GM19025 (cell line): ENCODE data around the gene GRIK4.

ENCODE experiments used
- ATAC-seq: cut with Tn5 transposase; IDR thresholded peaks from one replicate; pipeline ENCODE4 v1.9.1; 2021; ENCODE audit warnings: mild to moderate bottlenecking, low read depth, moderate library complexity; ENCODE audit not compliant: unreplicated experiment

Gene GRIK4

DNA sequence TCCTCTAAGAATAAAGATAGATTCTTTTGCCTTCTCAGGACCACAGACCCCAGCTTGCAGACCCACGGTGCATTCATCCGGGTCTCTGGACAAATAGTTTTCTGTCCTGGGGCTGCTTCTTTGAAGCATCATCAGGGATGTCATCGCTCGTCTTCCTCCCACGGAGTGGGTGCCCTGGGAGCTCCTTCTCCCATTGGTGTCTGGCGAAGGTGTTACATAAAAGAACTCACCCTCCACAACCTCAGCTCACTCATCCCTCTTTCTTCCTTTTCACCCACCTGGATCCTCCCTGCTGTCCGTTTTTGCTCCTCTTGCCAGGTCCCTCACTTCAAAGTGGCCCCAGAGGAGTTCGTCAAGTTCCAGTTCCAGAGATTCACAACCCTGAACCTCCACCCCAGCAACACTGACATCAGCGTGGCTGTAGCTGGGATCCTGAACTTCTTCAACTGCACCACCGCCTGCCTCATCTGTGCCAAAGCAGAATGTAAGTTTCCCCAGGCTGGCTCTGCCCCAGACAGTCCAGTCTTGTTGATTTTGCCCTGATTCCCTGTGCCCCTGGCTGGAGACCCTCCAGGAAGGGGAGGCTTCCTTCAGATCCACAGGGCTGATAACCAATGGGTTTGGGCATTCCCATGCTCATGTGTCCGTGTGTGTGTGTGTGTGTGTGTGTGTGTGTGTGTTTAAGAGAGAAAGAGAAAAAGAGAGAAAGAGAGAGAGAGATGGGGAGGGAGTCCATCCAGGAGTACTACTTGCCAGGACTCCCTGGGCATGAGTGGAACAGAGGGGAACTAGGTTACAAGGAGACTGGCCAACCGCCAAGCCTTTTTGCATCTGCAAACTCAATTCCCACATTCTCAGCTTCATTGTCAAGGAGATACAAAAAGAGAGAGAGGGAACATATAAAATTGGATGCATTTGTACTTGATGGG is 308.2 kb downstream of the GRIK4 start:
- ATAC-seq: no peak

DNA sequence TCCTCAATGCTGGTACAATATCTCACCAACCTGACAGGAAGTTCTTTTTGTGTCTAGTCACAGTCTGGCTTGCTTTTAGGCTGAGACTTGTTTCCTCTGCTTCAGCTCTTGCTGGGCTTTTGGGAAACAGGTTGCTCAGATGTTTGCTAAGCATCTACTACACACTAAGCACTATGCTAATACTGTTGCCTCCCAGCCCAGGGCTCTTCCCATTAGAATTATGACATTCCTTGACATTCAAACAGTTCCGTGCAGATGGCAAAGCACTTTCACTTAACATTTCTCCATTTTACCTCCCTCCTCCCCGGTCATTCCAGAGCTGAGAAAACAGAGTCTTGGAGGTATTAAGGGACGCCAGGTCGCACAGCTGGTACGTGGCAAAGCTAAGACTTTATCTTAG is 311.6 kb downstream of the GRIK4 start:
- no peak for ATAC-seq

DNA sequence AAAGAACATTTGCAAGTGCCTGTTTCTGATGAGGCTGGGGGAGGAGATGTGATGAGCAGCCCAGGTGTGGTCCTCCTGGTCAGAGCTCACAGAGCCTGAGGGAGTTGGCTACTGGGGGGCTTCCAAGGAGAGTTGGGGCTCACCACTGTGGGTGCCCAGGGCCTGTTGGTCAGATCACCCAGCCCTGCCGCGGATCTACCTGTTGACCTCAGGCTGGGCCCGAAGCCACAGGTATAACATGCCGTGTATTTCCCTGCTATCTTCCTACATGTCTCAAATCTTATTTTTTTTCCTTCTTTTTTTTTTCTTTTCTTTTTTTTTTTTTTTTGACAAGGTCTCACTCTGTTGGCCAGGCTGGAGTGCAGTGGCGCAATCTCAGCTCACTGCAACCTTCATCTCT is 312.7 kb downstream of the GRIK4 start:
- ATAC-seq: no peak

DNA sequence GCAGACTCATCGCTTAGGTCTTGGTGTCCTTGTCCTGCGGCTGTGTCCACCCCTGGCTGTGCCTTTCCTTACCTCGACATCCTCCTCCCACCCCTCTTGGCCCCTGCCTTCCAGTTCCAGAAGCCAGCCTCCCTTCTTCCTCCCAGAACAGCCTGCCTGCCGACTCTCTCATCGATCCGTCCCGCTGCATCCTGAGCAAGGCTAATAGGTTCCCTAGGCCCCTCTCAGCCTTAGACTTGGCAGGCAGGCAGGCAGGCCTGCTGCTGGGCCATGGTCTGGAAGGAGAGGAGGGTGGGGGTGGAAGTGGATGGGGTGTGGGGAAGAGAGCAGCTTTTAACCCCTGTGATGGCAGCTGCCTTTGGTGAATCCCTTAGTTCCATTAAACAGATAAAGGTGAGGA is 315.6 kb downstream of the GRIK4 start:
- ATAC-seq: no peak

DNA sequence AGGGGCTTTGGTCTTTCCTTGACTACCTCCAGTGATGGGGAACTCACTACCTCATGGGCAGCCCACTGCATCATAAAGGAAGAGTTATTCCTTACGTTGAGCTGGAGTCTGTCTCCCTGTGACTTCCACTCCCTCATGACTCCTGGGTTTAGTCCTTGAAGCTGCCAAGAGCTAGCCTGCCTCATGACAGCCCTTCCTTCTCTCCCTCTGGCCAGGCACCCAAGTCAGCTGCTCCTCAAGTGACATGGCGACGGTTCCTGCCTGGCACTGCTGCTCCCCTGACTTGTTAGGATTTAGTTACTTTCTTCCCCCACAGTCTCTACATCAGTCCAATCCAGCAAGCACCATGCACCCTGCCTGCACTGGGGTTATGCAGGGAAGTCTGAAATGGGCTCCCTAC is 316.3 kb downstream of the GRIK4 start:
- no peak for ATAC-seq

DNA sequence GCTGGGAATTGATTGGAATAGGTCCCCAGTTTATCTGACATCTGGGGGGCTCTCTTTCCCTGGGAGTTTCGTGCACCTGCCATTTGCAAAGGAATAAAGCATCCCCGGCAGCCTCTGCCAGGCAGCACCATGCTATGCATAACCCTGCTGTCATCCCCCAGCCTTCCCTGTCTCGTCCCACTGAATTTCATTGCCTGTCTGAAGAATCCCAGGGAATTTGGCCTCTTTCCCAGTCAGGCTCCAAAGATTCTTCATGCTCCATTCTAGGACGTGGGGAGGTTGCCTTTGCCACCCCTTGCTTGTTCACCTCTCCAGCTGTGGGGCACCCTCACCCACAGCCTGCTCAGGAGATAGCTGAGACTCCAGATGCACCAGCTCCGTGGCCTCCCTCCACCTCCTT is 317.3 kb downstream of the GRIK4 start:
- ATAC-seq: no peak

DNA sequence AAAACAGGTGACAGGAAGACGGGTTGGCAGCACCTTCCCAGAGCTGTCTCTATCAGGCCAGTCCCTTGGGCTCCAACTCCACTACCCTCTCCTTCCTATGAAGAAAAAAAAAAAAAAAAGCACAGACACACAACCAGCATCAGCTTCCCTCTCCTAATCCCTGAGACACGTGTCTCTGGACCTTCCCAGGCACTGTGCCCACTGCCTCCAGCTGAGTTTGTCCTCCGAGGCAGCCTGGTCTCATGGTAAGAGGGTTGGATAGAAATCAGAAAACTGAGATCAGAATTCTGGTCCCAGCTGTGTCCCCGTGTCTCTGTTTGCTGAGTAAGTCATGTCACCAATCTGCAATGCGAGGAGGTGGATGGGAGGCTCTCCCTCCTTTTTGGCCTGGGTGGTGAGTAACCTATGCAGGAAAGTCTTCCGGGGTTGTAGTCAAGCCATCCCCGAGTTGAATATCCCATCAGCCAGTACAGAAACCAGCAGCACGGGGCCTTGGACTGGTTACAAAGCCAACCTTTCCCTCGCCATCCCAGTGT is 318.6 kb downstream of the GRIK4 start:
- ATAC-seq: no peak

DNA sequence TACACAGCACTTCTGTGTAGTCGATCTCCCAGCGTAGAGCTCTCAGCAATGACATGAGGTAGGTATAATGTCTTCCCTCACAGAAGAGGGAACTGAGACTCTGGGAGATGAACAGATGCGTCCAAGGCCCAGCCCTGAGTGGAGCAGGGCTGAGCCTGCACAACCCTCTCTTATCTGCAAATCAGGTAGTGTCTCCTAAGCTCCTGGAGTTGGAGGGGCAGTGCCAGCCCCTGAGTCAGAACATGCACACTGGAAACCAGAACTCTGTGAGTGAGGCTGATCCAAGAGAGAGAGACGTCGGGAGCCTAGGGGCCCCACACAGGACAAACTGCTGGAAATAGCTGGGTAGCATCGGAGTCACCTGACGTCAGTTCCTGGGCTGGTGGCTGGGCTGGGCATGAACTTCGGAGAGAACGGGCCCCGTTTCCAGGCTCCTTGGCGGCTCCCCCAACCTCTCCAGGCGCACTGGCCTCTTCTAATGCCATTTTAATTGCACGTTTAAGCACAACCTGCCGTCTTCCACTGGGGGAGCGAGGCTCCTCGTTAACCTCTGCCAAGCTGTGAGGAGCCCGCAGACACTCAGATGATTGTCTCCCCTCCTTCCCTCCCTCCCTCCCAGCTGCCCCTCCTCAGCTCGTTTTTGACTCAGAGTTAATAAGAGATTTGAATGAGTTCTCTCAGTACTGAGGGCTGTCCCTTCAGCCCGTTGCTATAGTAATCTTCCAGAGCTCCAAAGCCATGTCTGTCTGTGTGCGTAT is 321.1 kb downstream of the GRIK4 start:
- ATAC-seq: no peak

DNA sequence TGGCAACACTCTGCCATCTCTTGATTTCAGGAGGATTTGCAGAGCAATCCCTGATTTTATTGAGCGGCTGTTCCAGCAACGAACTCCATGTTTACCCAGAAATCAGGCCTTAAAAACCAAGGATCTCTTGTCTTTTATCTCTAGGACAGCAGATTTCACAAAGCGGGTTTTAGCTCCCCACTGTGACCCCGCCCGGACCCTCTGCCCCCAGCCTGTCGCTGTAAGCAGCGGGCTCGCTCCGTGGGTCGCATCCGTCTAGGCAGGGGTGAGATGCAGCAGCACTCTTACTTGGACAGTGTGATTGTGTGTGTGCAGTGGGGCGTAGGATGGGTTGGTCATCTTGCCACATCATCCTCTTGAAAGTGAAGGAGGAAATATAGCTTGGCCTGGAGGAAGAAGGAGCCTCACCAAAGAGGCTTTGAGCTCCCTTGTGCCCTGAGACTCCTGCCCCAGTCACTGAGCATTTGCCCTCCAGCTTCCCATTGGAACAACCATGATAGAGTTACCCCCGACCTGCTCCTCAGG is 323.2 kb downstream of the GRIK4 start:
- no peak for ATAC-seq

DNA sequence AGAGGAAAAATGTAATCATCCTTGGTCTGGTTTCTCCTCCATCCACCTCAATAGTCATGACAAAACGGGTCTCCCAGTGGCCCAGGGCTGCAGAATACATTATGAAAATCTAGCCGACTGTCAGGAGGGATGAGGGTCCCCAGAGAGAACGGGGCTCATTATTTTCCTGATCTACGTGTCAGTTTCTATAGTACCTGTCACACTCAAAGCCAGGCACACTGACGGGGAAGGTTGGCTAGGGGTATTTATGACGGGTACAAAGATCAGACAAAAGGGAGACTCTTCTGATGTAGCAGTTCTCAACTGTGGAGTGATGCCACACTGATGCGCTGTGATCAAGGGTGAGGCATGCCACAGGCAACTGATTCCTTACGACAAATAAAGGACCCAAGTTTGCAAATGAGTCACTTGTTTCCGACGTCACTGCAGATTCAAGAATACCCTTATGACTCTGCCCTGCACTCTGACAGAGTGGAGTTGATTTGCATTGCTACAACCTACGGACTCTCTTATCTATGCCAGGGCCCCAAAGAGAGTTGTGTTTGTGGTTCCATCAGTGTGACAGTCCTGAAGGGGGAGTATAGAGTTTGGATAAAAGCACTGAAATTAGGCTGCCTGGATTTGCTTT is 324.2 kb downstream of the GRIK4 start:
- peak; percentile 94 for ATAC-seq

DNA sequence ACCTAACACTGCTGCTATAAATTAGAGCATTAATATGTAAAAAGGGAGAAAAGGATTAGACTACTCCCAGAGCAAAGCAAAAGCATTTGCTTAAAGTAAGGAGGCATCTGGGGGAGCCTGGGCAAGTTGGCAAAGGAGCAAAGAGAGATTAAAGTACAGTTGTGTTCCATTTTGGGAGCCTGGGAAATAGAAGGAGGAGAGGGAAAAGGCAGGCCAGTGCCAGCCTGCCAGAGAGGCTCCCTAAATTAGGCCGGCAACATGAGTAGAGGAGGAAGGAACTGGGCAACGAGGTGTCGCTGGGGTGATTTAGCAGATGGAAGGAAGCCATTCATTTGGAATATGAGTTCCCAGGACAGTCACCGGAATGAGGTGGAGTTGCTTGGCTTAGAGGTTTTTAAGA is 326.1 kb downstream of the GRIK4 start:
- ATAC-seq: no peak

DNA sequence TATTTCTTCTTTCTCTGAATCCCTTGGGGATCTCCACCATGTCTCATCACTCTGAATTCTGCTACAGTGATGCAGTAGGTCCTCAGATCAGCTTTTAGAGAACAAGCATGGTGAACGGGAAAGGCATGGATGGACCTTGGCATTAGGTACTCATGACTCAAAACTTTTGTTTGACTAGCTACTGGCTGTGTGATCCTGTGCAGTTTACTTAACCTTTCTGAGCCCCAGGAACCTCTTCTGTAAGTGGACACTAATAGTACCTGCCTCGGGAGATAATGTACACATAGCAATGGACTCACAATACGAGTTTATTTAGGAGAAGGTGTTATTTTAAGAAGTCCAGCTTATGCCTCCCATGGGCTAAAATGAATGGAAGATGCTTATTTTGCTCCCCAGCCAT is 327.7 kb downstream of the GRIK4 start:
- no peak for ATAC-seq

DNA sequence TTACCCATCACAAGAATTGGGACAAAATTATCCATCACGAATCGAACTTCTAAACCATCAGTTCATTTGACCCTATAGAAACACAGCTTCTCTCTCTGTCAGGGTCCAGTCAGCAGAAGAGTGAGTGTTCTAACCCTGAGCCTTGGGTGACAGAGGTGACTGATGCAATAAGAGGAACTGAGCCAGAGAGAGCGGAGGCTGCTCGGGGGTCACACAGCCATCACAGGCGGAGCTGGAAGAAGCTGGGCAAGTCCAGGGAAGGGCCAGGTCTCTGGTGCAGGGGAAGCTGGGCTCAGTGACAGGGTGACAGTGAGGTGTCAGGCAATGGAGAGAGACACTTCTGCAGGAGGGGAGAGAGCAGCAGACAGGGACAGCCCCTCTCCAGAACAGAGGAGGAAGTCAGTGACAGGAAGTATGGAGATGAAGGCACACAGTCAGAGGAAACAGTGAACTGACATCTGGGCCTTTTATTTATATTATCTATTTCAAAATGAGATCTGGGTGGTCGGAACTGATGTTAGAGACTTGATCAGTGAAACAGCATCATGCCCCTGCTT is 328.4 kb downstream of the GRIK4 start:
- no peak for ATAC-seq

DNA sequence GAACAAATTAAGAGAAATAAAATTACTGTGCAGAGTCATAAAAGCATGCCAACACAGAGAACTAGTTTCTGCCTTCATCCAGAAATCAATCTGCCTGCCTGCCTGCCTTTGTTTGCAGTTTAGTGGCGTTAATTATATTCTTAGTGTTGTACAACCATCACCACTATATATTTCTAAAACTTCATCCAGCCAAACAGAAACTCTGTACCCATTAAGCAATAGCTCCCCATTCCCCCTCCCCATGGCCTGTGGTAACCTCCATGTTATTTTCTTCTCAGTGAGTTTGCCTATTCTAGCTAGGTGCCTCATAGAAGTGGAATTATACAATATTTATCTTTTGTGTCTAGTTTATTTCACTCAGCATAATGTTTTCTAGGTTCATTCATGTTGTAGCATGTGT is 329.1 kb downstream of the GRIK4 start:
- ATAC-seq: no peak

DNA sequence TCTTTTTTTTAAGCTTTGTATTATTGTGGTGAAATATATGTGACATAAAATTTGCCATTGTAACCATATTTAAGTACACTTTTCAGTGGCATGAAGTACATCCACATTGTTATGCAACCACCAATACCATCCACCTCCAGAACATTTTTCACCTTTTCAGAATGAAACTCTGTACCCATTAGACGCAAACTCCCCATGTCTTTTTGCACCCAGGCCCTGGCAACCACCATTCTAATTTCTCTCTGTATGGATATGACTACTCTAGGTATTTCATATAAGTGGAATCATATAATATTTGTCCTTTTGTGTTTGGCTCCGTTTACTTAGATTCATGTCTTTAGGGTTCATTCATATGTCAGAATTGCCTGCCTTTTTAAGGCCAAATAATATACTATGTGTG is 329.5 kb downstream of the GRIK4 start:
- ATAC-seq: no peak

DNA sequence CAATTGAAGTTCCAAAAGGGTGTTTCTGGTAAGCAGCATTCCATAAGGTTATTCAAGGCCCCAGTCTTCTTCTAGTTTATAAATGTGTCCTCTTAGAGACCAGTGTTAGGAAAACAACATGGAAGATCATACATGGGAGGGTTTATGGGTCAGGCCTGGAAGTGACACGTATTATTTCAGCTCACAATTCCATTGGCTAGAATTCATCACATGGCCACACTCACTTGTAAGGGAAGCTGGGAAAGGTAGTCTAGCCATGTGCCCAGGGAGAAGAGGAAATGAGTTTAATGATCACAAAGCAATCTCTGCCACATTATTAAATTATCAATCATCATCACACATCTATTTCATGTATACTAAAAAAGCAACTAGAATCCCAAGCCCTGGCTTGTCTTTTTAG is 330.6 kb downstream of the GRIK4 start:
- no peak for ATAC-seq

DNA sequence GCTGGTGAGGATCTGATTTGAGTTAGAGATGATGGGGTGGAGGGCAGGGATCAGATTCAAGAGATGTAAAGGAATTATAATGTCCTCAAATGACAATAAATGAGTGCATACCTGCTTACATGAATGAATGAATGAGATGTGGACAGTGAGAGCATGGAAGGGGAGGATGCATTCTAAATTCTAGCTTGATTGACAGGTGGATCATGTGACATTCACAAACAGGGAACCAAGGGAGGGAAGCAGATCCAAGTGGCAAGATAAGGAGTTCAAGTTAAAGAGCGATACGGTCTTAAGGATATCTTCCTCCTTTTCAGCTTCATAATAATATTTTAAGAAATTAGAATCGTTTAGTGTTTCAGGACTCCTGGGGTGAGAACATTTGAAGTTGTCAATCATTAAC is 341.9 kb downstream of the GRIK4 start:
- ATAC-seq: no peak

DNA sequence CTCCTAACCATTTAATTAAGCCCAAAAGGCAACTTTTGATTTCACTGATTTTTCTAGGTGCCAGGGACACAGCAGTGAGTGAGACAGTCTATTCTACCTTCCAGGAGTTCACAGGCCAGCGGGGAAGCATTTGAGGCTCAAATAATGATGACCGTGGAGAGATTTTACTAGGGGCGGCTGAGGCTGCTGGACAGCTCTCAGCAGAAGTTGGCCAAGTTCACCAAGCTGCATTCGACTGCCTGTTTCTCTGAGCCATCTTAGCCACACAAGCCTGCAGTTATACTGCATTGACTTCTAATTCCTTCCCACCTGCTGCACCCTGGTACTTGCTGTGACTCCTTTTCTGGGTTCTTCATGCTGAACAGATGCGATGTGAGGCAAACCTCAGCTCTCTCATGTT is 343.4 kb downstream of the GRIK4 start:
- no peak for ATAC-seq

DNA sequence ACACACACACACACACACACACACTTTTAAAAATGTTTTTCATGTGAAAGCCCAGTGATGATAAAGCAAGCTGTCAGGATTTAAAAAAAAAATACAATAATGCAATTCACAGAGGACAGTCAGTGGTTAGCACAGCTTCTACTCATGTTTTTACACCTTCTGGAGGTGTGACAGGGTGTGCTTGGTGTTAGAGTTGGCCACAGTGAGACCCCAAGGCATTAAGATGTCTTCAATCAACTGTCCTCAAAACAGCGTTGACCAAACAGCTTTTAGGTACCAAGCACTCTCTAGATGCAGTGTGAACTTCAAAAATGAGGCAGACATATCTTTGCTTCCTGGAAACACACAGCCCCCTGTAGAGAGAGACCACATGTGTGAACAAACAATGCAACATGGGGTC is 346.0 kb downstream of the GRIK4 start:
- ATAC-seq: no peak

DNA sequence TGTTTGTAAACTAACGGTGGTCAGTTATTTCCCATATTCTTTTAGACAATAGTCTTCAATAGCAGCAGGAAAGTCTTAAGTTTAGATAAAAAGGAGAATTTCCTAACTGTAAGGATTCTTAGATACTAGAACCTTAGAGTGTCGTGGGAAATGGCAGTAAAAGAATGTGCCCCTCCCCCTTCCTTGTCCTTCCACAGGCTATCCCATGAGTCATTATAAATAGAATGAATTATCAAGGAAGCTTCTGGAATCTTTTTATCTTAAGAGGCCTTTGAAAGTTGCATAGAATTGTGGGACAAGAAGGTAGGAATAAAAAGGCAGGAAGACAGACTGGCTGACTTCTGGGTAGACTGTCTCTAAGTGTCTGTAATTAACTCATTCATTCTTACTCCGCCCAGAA is 347.2 kb downstream of the GRIK4 start:
- ATAC-seq: no peak
